ENCODE data around the gene CLPSL2.

- TF ChIP-seq CTCF (IDR thresholded peaks at IDR 0.05) (no peak), POLR2A (IDR thresholded peaks at IDR 0.05) (no peak), POLR2AphosphoS5 (IDR thresholded peaks at IDR 0.05) (no peak)
These were observed 17.0 kb upstream of the CLPSL2 start for GRCh38 chr6:35759426-35759825.

All from transverse colon (tissue), 4 donors.